ENCODE measurements around the gene LRRC75A.
"Not testable (repeated sequence)": the region's sequence is repeated elsewhere in the genome, so short reads cannot be mapped to it uniquely, and the experiment has no call there.

The LRRC75A gene

GRCh38 chr17:16471295-16471694 is 20.7 kb downstream of the LRRC75A start:
- no peak for DNase-seq (ENCODE audit: low read depth)

- no peak for DNase-seq (ENCODE audit: low read depth)
These were observed 21.7 kb downstream of the LRRC75A start for GRCh38 chr17:16470265-16470664.

GRCh38 chr17:16468428-16468992 is 23.5 kb downstream of the LRRC75A start:
- no peak for DNase-seq (ENCODE audit: low read depth)

GRCh38 chr17:16467886-16468285 is 24.1 kb downstream of the LRRC75A start:
- DNase-seq (ENCODE audit: low read depth): no peak

- no peak for DNase-seq (ENCODE audit: low read depth)
These were observed 24.9 kb downstream of the LRRC75A start for GRCh38 chr17:16467044-16467443.

GRCh38 chr17:16466407-16466806 is 25.6 kb downstream of the LRRC75A start:
- no peak for DNase-seq (ENCODE audit: low read depth)

- no peak for DNase-seq (ENCODE audit: low read depth)
These were observed 26.1 kb downstream of the LRRC75A start for GRCh38 chr17:16465861-16466338.

- no peak for DNase-seq (ENCODE audit: low read depth)
These were observed 27.0 kb downstream of the LRRC75A start for GRCh38 chr17:16465052-16465312.

GRCh38 chr17:16464303-16465051 is 27.5 kb downstream of the LRRC75A start:
- no peak for DNase-seq (ENCODE audit: low read depth)

GRCh38 chr17:16463358-16464302 is 28.4 kb downstream of the LRRC75A start:
- DNase-seq (ENCODE audit: low read depth): no peak

- no peak for DNase-seq (ENCODE audit: low read depth)
These were observed 29.7 kb downstream of the LRRC75A start for GRCh38 chr17:16462070-16462864.

GRCh38 chr17:16461606-16461866 is 30.5 kb downstream of the LRRC75A start:
- DNase-seq (ENCODE audit: low read depth): no peak

- DNase-seq (ENCODE audit: low read depth): no peak
These were observed 31.0 kb downstream of the LRRC75A start for GRCh38 chr17:16460796-16461605.

- DNase-seq (ENCODE audit: low read depth): no peak
These were observed 32.0 kb downstream of the LRRC75A start for GRCh38 chr17:16459855-16460550.

- no peak for DNase-seq (ENCODE audit: low read depth)
These were observed 32.7 kb downstream of the LRRC75A start for GRCh38 chr17:16459271-16459670.

GRCh38 chr17:16456742-16457316 is 35.2 kb downstream of the LRRC75A start:
- no peak for DNase-seq (ENCODE audit: low read depth)

GRCh38 chr17:16455997-16456741 is 35.8 kb downstream of the LRRC75A start:
- no peak for DNase-seq (ENCODE audit: low read depth)

GRCh38 chr17:16453493-16453851 is 38.5 kb downstream of the LRRC75A start:
- DNase-seq (ENCODE audit: low read depth): no peak

GRCh38 chr17:16452268-16452667 is 39.7 kb downstream of the LRRC75A start:
- DNase-seq (ENCODE audit: low read depth): not testable (repeated sequence)

GRCh38 chr17:16450028-16450427 is 42.0 kb downstream of the LRRC75A start:
- no peak for DNase-seq (ENCODE audit: low read depth)

All from stromal cell of bone marrow (primary cell).